DMS53 treated with DMSO at 0.1 percent for 48 hours (cell line): ENCODE data around the gene MAML1.

Experiments
- DNase-seq: peaks from one replicate; lab custom pipeline; 2025; ENCODE audit not compliant: unreplicated experiment; lab: John Stamatoyannopoulos, UW

The MAML1 gene

GRCh38 chr5:179821298-179822058 lies 88.9 kb downstream of the MAML1 start:
- DNase-seq: peak; percentile 86

DNA sequence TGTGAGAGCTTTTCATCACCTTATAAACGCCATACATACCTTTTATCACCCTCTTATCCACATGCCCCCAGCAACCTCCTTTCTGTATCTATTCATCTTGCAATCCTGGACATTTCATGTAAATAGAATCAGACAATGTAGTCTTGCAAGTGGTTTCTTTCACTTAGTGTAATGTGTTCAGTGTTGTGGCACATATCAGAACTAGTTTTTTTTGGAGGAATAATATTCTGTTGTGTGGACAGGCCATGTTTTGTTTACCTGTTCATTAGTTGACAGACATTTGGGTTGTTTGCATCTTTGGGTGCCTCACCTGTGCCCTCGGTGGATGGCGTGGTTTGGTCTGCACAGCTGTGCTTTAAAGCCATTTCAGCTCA lies 89.4 kb downstream of the MAML1 start:
- no peak for DNase-seq

GRCh38 chr5:179822444-179822990 lies 89.9 kb downstream of the MAML1 start:
- DNase-seq: no peak

- no peak for DNase-seq
Observed at GRCh38 chr5:179823937-179824744, 91.5 kb downstream of the MAML1 start.

DNA sequence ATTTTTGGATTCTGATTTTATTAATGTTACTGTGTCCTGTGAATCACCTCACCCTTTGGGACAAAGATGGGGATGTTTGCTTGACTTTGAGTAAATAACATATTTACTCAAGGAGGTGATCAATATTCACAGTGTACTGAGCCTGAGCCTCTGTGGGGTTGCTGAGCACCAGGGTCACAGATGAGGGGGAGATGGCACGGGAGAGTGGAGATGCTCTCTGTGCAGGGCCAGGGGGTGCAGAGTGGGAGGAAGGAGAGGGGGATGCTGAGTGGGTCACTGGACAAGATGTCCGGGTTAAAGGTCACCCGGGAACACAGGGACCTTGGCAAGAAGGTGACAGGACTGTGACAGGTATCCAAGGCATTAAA lies 92.1 kb downstream of the MAML1 start:
- no peak for DNase-seq

- DNase-seq: no peak
Observed at GRCh38 chr5:179825655-179826182, 93.1 kb downstream of the MAML1 start.
